Activated naive CD4-positive, alpha-beta T cell (primary cell): Measurements from ENCODE around the gene SLC66A3.

ENCODE experiments used
- DNase-seq, 4 experiments: peaks; one replicate each; lab custom pipeline; 2025; lab: John Stamatoyannopoulos, UW

The SLC66A3 gene

GRCh38 chr2:11214770-11215169, 59.5 kb downstream of the SLC66A3 start:
- no peak for DNase-seq

- DNase-seq, result no peak
Measured at GRCh38 chr2:11215407-11215806, 60.1 kb downstream of the SLC66A3 start.

GRCh38 chr2:11220445-11220844, 65.2 kb downstream of the SLC66A3 start:
- DNase-seq, result no peak

- DNase-seq, result no peak
Measured at GRCh38 chr2:11222845-11223244, 67.6 kb downstream of the SLC66A3 start.

- DNase-seq, result no peak
Measured at GRCh38 chr2:11224887-11225286, 69.6 kb downstream of the SLC66A3 start.

GRCh38 chr2:11227595-11227994, 72.3 kb downstream of the SLC66A3 start:
- no peak for DNase-seq
